GM12873 (cell line): ENCODE measurements around the gene CHRNA9.

ENCODE experiments used
- CTCF ChIP-seq: IDR thresholded peaks from 2 replicates; pipeline ENCODE4 v1.5.1; 2012; ENCODE audit warnings: low read depth, mild to moderate bottlenecking, moderate library complexity, low read length, control low read depth; ENCODE audit not compliant: insufficient read depth; ENCODE audit errors: missing control alignments

CHRNA9 gene

GRCh38 chr4:40295572-40295971 is 39.6 kb upstream of the CHRNA9 start:
- TF ChIP-seq CTCF, result no peak

GRCh38 chr4:40299126-40299525 is 36.0 kb upstream of the CHRNA9 start:
- no peak for TF ChIP-seq CTCF

DNA sequence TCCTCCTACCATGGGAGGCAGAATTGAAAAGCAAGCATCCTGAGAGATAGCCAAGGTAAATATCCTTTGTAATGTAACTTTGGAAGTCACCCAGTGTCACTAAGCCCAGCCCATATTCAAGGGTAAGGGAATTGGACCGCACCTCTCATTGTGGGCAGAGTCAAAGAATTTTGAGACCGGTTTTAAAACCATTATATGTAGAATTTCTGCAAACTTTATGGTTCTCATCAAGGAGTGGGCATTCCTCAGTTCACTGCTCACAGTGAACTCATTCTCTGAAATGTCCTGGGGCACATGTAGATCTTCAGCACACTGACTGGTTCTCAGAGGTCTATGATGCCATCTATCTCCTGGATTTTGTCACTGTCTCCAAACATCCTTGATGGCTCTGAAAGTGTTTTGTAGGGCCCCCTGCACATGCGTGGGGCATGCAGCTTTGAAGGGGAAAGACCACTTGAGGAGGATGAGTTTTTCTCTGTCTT is 35.3 kb upstream of the CHRNA9 start:
- TF ChIP-seq CTCF, result no peak

- TF ChIP-seq CTCF, result no peak
Observed at GRCh38 chr4:40300371-40301162, 34.6 kb upstream of the CHRNA9 start.

DNA sequence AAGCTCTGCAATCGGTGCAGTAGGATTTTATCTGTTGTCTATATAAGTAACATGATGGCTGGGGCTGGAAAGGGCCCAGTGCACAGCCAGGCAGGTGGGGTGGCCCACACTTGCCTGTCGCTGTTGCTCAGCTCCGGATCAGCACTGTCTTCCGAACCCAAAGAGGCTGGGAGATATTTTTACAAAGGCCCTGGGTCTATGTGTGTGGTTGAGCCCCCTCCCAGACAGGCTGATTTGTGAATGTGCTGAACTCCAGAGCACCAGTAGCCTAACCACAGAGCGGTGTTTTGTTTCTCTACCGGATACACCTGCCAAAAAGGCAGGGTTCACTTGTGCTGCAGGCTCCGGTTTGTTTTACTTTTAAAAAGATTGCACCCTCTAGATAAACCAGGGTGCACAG is 33.5 kb upstream of the CHRNA9 start:
- TF ChIP-seq CTCF, result no peak

GRCh38 chr4:40303751-40304150 is 31.4 kb upstream of the CHRNA9 start:
- TF ChIP-seq CTCF, result no peak

DNA sequence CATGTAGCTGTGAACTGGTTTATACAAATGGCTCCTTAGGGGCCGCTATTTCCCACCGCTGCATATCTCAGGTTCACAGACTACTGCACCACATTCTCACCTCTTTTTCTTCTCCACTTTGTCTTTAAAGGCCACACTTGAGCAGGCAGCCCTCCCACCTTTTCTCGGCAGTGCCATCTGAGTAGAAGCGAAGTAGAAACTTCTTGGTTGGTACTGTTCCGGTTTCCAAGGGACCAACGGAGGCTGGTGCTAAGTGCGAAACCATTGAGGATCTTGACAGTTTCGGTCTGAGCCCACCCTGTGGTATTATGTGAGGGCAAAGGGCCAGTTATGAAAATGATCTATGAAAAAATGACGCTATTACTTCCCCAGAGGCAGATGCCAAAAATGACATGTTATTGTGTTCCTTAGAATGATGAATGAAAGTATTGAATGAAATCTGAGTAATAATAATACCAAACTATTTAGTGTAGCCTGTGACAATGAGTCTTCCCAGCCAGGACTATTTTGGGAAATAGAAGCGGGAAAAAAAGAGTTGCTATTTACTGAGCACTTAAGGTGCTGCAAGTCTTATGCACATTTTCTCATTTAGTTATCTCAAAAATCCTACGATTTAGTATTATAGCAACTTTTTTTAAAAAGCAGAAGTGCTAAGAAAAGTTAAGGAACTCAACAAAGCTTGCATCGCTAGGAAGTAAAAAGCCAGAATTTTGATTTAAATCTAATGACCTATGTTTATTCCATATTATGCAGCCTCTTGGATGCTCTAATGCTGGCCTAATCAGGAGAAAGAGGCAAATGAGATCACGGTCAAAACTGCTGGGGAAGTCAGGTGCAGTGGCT is 29.6 kb upstream of the CHRNA9 start:
- TF ChIP-seq CTCF, result peak; percentile 43
